HK-2 (cell line): ENCODE measurements around the gene ALG2.
"Not testable (repeated sequence)": the region's sequence is repeated elsewhere in the genome, so short reads cannot be mapped to it uniquely, and the experiment has no call there.

ENCODE experiments used
- DNase-seq: peaks from one replicate; pipeline ENCODE4 v3.0.0-alpha.2; 2018; ENCODE audit not compliant: unreplicated experiment

The ALG2 gene

DNA sequence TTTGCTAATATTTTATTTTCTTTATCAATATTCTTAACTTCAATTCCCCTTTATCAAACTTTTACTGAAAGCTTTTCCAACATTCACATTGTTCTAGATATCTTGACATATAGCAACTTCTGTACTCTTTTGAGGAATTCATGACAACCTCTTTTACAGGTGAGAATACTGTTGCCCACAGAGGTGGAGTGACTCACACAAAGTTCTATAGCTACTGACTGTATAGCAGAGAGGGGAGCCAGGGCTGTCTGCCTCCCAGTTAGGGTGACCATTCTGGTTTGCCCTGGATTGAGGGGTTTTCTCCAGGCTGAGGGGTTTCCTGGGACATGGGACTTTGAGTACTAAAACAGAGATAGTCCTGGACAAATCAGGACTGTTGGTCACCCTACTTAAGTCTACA, 16.6 kb upstream of the ALG2 start:
- no peak for DNase-seq

GRCh38 chr9:99237849-99238248, 16.1 kb upstream of the ALG2 start:
- not testable (repeated sequence) for DNase-seq

- no peak for DNase-seq
Measured at GRCh38 chr9:99237356-99237755, 15.6 kb upstream of the ALG2 start.

DNA sequence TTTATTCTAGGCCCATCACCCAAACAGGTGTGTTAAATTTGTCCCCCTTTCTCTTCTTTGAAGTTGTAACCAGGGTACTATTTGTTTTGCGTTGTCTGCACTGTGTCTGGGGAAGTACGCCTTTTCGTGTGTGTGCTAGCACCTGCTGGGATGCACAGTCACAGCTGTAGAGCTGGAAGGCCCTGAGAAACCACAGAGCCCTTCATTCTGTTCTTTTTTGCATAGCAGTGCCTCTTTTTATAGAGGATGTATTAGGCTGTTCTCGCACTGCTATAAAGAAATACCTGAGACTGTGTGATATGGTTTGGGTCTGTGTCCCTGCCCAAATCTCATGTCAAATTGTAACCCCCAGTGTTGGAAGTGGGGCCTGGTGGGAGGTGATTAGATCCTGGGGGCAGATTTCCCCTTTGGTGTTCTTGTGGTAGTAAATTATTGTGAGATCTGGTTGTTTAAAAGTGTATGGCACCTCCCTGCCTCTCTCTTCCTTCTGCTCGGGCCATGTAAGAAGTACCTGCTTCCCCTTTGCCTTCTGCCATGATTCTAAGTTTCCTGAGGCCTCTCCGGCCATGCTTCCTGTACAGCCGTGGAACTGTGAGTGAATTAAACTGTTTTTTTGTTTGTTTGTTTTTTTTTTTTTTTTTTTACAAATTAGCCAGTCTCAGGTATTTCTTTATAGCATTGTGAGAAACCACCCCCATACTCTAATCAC, 14.3 kb upstream of the ALG2 start:
- DNase-seq, result no peak

GRCh38 chr9:99235069-99235468, 13.3 kb upstream of the ALG2 start:
- no peak for DNase-seq

- DNase-seq, result no peak
Measured at GRCh38 chr9:99234618-99235017, 12.9 kb upstream of the ALG2 start.

DNA sequence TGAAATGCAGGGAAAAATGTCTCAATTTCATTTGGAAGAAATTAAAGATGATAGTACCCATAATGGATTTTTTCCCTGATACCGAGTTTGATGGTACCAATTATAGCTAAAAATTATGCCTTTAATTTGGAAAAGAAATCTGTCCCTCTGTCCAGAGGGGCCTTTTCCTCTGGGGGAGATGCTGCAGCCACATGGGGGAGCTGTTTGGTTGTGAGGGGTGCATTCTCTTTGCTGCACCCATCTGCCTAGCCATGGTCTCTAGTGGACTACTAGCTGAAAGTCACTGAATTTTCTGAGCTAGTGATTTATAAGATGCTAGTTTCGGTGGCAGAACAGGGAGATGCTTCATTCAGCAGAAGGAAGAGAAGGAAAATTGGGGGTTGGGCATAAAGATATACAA, 10.0 kb upstream of the ALG2 start:
- peak; percentile 9 for DNase-seq

- no peak for DNase-seq
Measured at GRCh38 chr9:99230206-99230605, 8.5 kb upstream of the ALG2 start.

GRCh38 chr9:99226054-99226453, 4.3 kb upstream of the ALG2 start:
- DNase-seq, result no peak

GRCh38 chr9:99224445-99224844, 2.7 kb upstream of the ALG2 start:
- no peak for DNase-seq

DNA sequence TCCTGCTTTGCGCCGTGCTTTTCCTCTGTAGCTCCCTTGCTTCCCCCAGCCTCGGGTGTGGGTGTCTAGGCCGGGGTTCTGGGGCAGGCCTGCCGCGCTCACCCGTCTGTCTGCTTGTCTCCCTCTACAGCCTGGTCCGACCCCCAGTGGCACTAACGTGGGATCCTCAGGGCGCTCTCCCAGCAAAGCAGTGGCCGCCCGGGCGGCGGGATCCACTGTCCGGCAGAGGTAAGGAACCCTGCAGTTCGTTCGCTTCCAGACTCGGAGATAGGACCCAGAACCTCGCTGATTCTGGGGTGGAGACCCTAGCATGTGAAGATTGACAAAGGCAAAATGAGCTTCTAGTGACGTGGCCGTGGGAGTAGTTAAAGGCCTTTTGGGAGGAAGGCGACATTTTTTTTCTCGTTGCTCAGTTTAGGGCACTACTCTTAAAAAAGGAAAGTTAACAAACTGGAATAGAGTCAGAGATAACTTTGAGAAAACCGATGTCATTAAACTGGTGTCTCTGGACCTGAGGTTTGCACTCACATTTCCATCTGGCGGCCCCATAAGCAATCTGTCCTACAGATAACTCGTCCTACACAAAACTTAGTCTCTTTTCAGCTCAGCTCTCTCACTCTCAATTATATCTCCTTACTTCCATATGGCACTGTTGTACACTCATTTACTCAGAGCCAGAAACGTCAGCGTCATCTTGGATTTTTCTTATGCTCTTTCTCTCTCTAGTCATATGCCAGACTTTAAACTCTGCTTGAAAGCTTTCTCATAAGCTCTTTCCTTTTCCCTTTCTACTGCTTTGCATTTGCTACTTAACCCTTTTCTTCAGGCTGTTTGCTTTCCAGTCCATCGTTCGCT, 901 bp upstream of the ALG2 start:
- DNase-seq, result no peak

GRCh38 chr9:99221266-99221620, 499 bp downstream of the ALG2 start:
- DNase-seq, result no peak

DNA sequence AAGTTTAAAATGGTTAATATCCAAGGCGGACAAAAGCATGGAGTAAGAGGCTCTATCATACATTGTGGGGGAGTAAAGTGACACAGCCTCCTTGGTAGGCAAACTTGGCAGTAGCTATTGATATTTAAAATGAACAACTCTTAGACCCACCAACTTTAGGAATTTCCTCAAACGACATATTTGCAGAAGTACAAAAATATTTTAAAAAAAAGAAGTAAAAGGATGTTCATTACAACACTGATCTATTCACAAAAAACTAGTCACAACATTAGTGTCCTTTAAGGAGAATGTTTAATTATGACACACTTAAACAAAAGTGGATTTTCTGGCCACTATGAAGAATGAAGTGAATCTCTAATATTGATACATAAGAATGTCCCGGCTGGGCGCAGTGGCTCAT, 1.7 kb downstream of the ALG2 start:
- DNase-seq, result no peak

DNA sequence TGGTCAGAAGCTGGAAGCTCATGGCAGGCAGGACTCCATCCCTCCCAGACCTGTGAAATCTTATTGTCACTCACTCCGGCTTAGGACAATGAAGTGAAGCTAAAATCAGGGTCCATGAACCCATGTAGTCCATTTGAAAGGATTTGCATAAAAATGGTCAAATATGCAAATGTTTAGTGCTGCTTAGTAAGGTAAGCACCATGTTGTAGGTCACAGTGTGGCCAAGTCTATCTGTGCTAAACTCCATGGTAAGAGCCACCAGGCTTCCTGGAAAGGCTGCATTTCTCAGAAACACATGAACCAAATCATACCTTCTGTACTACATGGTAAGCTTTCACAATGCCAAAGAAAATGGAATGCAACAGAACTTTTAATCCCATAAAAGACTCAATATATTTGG, 5.7 kb downstream of the ALG2 start:
- no peak for DNase-seq

DNA sequence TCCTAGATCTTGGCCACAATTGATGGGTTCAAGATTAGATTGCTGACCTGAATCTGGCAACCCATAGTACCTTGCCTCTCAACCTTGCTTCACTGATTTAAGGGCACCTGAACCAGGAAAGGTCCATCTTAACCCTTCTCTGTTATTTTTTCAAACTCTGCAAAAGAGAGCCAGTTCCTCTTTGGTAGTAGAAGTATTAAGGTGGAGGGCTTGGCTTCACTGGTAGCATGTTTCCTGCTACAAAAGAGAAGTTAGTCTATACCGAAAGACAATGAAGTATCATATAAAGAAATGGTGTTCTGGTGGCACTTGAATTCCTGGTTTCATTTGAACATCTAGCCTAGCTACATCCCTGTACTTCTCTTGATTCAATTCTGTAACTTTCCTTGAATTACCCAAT, 8.5 kb downstream of the ALG2 start:
- DNase-seq, result no peak

DNA sequence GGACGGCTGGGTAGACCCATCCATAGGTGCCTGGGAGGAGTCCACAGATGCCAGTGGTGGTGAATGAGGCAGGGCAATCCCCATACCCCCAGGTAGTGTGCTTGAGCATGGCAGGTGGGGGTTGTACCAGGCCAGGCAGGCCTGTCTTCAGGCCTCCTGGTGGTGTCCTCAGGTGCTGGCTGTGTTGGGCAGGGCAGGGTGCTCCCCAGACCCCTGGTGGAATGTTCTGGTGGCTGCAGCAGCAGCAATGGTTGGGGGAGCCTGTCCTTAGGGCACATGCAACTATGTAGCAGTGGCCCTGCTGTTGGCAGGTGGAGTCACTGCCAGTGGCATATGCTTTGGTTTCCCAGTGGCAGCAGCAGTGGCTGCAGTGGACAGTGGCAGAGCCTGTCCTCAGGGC, 10.0 kb downstream of the ALG2 start:
- DNase-seq, result no peak

- DNase-seq, result no peak
Measured at GRCh38 chr9:99210572-99210971, 11.2 kb downstream of the ALG2 start.

DNA sequence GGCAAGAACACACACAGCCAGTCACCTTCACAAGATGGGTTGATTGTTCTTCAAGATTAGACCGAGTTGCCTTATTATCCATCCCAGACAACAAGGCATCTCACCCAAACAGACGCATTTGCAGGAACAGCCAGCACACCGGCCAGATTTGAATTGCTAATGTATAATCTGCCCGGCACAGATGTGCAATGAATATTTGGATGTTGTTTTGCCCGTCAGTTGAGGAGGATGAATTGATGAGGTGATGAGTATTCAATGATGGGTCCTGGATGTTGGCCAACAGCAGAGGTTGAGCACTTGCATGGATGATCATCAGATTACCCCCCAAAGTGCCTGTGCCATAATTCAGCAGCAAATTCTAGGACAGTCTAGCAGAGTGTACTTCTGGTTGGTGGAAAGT, 20.1 kb downstream of the ALG2 start:
- DNase-seq, result no peak

DNA sequence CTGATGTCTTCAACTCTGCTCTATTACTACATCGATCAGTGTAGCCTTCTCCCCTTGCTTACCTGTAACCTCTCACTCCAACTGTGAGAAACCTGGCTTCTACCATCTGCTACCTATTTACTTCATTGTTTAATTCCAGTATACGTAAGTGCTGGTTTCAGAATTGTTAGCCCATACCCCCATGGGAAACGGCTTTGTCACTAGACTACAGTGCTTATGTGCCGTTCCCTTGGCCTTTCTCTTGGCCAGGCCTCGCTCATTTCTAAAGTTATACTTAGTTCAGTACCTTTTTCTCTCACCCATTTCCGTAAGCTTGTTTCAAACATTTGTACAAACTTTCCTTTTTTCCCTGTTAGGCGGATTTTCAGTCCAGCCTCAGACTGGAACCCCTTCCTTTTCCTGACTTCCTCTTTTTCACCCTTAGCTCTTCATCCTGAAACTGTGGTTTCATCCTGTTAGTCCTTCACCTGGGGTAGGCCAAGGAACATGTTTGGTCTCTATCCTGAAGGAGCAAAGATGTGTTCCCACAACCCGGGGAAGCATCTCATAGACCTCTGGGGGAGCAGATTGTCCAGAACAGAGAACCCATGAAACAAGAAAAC, 21.7 kb downstream of the ALG2 start:
- DNase-seq, result no peak

DNA sequence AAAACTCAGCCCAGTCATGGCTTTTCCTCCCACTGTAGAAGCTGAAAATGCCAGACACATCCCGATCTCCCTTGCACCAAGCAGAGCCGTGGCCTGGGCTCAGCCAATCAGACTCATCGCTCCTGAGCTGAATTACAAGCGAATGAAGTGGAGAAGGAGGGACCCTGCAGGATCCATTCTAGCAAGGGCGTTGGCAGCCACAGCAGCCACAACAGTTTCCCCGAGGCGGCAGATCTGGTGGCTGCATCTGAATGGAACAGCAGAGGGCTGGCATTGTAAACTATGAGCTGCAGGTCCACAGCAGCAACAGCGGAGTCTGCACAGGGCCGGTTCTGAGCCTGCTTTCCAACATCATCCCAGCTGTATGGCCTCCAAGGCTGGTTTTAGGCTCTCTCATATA, 23.8 kb downstream of the ALG2 start:
- no peak for DNase-seq

DNA sequence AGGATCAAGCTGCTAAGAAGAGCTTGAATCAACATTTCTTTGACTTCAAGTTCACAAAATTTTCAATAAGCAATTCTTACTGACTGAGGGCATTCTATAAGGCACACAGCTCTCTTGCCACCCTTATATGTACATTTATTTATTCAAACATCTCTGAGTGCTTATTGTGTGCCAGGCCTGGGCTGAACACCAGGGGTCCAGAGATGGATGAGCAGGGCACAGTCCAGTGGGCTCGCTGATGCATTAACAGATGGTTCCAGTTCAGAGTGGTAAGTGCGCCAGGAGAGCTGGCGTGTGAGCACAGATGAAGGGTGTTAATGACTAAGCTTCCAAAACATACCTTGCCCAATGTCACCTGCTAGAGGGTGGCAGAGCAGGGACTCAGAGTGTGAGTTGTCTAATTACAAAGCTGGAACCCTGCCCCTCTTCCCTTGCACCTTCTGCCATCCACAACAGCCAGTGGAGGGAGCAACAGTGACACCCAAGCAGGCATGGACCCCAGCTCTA, 24.6 kb downstream of the ALG2 start:
- no peak for DNase-seq

DNA sequence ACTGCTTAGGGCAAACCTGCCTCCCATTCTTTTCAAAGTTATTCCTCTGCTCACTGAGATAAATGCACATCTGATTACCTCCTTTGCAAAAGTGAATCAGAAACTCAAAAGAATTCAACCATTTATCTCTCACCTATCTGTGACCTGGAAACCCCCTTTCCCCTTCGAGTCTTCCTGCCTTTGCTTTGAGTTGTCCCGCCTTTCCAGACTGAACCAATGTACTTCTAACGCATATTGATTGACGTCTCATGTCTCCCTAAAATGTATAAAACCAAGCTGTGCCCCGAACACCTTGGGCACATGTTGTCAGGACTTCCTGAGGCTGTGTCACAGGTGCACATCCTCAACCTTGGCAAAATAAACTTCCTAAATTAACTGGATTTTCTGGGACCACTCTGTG, 25.3 kb downstream of the ALG2 start:
- not testable (repeated sequence) for DNase-seq

- DNase-seq, result no peak
Measured at GRCh38 chr9:99193466-99193821, 28.3 kb downstream of the ALG2 start.
